Loucy (cell line): ENCODE measurements around the gene HSPBP1.

ENCODE experiments used
- H2AFZ ChIP-seq: fragments of 200-600 bp; sonication (generic); 2 replicates; pipeline ENCODE4 v1.6.0; 2016; ENCODE audit warnings: antibody characterized with exemption, mild to moderate bottlenecking, low read length, moderate library complexity
- H3F3A ChIP-seq: fragments of 200-600 bp; 2 replicates; pipeline ENCODE4 v1.6.0; 2016; ENCODE audit warnings: antibody characterized with exemption, low read depth, mild to moderate bottlenecking
- H3K27me3 ChIP-seq: fragments of 200-600 bp; sonication (generic); 2 replicates; pipeline ENCODE4 v1.6.1; 2014; ENCODE audit warnings: low read length, mild to moderate bottlenecking; ENCODE audit not compliant: insufficient read depth, poor library complexity, severe bottlenecking
- H3K36me3 ChIP-seq: fragments of 200-600 bp; sonication (generic); 2 replicates; pipeline ENCODE4 v1.6.1; 2016; ENCODE audit warnings: low read length; ENCODE audit not compliant: insufficient read depth
- H3K4me1 ChIP-seq: fragments of 200-600 bp; sonication (generic); 2 replicates; pipeline ENCODE4 v1.5.1; 2014; ENCODE audit warnings: low read length, mild to moderate bottlenecking; ENCODE audit not compliant: insufficient read depth, poor library complexity, severe bottlenecking
- H3K4me2 ChIP-seq: fragments of 200-600 bp; sonication (generic); 2 replicates; pipeline ENCODE4 v1.6.0; 2014; ENCODE audit warnings: antibody characterized with exemption, low read length, low read depth, mild to moderate bottlenecking; ENCODE audit not compliant: poor library complexity, severe bottlenecking
- H3K4me3 ChIP-seq: fragments of 200-600 bp; sonication (generic); 2 replicates; pipeline ENCODE4 v1.5.1; 2014; ENCODE audit warnings: low read length, mild to moderate bottlenecking, mixed read lengths; ENCODE audit not compliant: poor library complexity, severe bottlenecking
- H3K79me2 ChIP-seq: fragments of 200-600 bp; sonication (generic); 2 replicates; pipeline ENCODE4 v1.6.1; 2014; ENCODE audit warnings: low read length; ENCODE audit not compliant: insufficient read depth
- H3K9ac ChIP-seq: fragments of 200-600 bp; sonication (generic); 2 replicates; pipeline ENCODE4 v1.6.0; 2014; ENCODE audit warnings: mild to moderate bottlenecking, low read depth, low read length, moderate library complexity; ENCODE audit not compliant: poor library complexity, severe bottlenecking
- H3K9me2 ChIP-seq: fragments of 200-600 bp; sonication (generic); replicated peaks from 2 replicates; pipeline ENCODE4 v1.6.1; 2016; ENCODE audit warnings: low read depth, low read length, mixed read lengths
- H3K9me3 ChIP-seq: fragments of 200-600 bp; sonication (generic); 2 replicates; pipeline ENCODE4 v1.6.1; 2014; ENCODE audit warnings: mild to moderate bottlenecking, antibody characterized with exemption, low read length, low read depth; ENCODE audit not compliant: insufficient read depth
- H4K20me1 ChIP-seq: fragments of 200-600 bp; sonication (generic); 2 replicates; pipeline ENCODE4 v1.6.0; 2014; ENCODE audit warnings: antibody characterized with exemption, low read length, mild to moderate bottlenecking; ENCODE audit not compliant: insufficient read depth, poor library complexity, severe bottlenecking
- CTCF ChIP-seq: fragments of 200-600 bp; sonication (generic); conservative IDR thresholded peaks from 2 replicates; pipeline ENCODE4 v1.5.1; 2014; ENCODE audit warnings: mild to moderate bottlenecking, antibody characterized with exemption, low read length
- EZH2phosphoT487 ChIP-seq: fragments of 200-600 bp; IDR thresholded peaks from 2 replicates; pipeline ENCODE4 v1.6.1; 2018; ENCODE audit warnings: antibody characterized with exemption, mild to moderate bottlenecking, moderate library complexity, borderline replicate concordance

The HSPBP1 gene

GRCh38 chr19:55232986-55233385, 46.9 kb downstream of the HSPBP1 start:
- Histone ChIP-seq H3K4me3 (no peak overlapping the region), H3K9me3 (no peaks in the 10 kb centered on the region), H3K9me2 (no peaks in the 10 kb centered on the region), H3K4me1 (no peaks in the 10 kb centered on the region), H3F3A (no peaks in the 10 kb centered on the region), H4K20me1 (peaks cover 89% of the 10 kb centered on the region), H3K79me2 (peaks cover 37% of the 10 kb centered on the region), H3K36me3 (peaks cover 96% of the 10 kb centered on the region), H2AFZ (no peak overlapping the region), H3K9ac (no peak overlapping the region), H3K4me2 (no peak overlapping the region), H3K27me3 (no peaks in the 10 kb centered on the region)
- TF ChIP-seq CTCF (no peak), EZH2phosphoT487 (no peak)

GRCh38 chr19:55232286-55232602, 47.7 kb downstream of the HSPBP1 start:
- no peaks in the 10 kb centered on the region for H3K4me1 ChIP-seq
- peaks cover 35% of the 10 kb centered on the region for H3K79me2 ChIP-seq
- peaks cover 96% of the 10 kb centered on the region for H3K36me3 ChIP-seq
- no peak overlapping the region for H3K4me2 ChIP-seq
- no peaks in the 10 kb centered on the region for H3F3A ChIP-seq
- H3K9ac ChIP-seq, result no peak overlapping the region
- H4K20me1 ChIP-seq, result peaks cover 89% of the 10 kb centered on the region
- H2AFZ ChIP-seq, result no peak overlapping the region
- TF ChIP-seq EZH2phosphoT487 (no peak), CTCF (no peak)
- H3K9me2 ChIP-seq, result no peaks in the 10 kb centered on the region
- no peak overlapping the region for H3K4me3 ChIP-seq
- no peaks in the 10 kb centered on the region for H3K9me3 ChIP-seq
- H3K27me3 ChIP-seq, result no peaks in the 10 kb centered on the region

GRCh38 chr19:55231391-55232285, 48.3 kb downstream of the HSPBP1 start:
- H3K4me3 ChIP-seq, result no peak overlapping the region
- peaks cover 29% of the 10 kb centered on the region for H3K79me2 ChIP-seq
- no peaks in the 10 kb centered on the region for H3K9me2 ChIP-seq
- H3K36me3 ChIP-seq, result peaks cover 96% of the 10 kb centered on the region
- no peak overlapping the region for H2AFZ ChIP-seq
- no peaks in the 10 kb centered on the region for H3K27me3 ChIP-seq
- H3K9me3 ChIP-seq, result no peaks in the 10 kb centered on the region
- peaks cover 88% of the 10 kb centered on the region for H4K20me1 ChIP-seq
- no peak overlapping the region for H3K9ac ChIP-seq
- no peaks in the 10 kb centered on the region for H3F3A ChIP-seq
- no peak overlapping the region for H3K4me2 ChIP-seq
- no peaks in the 10 kb centered on the region for H3K4me1 ChIP-seq
- TF ChIP-seq EZH2phosphoT487 (no peak), CTCF (no peak)
